ENCODE measurements around the gene MYL2. TPM values are rescaled to one million over a fixed set of nuclear protein-coding genes. Genes with fewer than 3 reads are reported as not detected.

The MYL2 gene, protein sequence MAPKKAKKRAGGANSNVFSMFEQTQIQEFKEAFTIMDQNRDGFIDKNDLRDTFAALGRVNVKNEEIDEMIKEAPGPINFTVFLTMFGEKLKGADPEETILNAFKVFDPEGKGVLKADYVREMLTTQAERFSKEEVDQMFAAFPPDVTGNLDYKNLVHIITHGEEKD
- total RNA-seq: not detected in 2 replicates

DNA sequence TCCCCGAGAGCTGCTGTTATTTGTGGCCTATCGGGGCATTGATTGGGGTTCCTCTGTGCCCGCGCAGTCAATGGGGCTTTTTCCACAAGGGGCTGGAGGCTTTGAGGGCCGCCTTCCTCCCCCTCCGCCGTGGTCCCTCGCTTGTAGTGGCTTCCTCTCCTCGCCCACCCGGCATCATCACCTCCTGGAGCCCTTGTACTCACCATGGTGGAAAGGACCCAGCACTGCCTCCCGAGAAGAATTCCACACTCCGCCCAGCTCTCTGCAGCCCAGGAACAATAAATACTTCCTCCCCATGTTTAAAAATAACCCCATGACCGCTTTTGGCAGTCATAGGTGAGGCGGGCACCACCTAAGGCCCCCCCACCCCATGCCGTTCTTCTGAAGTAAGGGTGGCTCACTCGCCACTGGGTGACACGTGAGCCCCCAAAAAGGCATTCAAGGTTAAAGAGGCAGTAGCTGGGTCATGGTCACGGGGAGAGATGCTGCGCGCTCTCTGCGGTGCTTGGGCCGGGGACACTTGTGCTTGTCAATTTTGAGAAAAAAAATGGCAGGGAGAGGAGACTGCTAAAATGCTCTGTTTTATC is at the start of gene MYL2:
TSS of gene MYL2 (minus strand) at position 256 of the 587 bp plus-strand sequence. CDS start at position 206, 50 bp downstream.

Other genes starting within 250 kb of the MYL2 start
- gene HVCN1, start 231.5 kb downstream of the MYL2 start, total RNA-seq: 0.53 and 3.4 TPM in 2 replicates
- 87.1 and 115 TPM in 2 replicates for gene PPP1CC, start 177.7 kb downstream of the MYL2 start, total RNA-seq
- gene CCDC63, start 73.6 kb downstream of the MYL2 start, total RNA-seq: not detected in 2 replicates
- gene CUX2, start 113.6 kb upstream of the MYL2 start, total RNA-seq: not detected in 2 replicates

Data from hair follicular keratinocyte (primary cell).